Measurements from ENCODE around the gene FURIN.

- no peak for TF ChIP-seq CTCF (IDR thresholded peaks at IDR 0.05; ENCODE audit: low read length)
- no peak for TF ChIP-seq EZH2phosphoT487 (IDR thresholded peaks at IDR 0.05; ENCODE audit: low read length)
Observed at GRCh38 chr15:90876512-90877170, 8.3 kb downstream of the FURIN start.

Measured in MM.1S (cell line).